ENCODE measurements around the gene CTTNBP2NL.

Gene CTTNBP2NL

DNA sequence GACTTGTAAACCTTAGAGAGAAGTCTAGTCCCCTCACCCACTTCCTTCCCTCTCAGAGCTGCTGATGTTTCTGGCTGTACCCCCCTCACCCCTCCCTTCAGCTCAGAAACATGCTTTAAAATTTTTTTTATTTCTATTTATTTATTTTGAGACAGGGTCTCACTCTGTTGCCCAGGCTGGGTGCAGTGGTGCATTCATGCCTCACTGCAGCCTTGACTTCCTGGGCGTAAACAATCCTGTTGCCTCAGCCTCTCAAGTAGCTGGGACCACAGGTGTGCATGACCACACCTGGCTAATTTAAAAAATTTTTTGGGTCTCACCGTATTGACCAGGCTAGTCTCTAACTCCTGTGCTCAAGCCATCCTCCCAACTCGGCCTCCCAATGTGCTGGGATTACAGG lies 109.9 kb downstream of the CTTNBP2NL start:
- no peak for DNase-seq (ENCODE audit: low read depth in 4 of 4, low spot score in 1 of 4)

DNA sequence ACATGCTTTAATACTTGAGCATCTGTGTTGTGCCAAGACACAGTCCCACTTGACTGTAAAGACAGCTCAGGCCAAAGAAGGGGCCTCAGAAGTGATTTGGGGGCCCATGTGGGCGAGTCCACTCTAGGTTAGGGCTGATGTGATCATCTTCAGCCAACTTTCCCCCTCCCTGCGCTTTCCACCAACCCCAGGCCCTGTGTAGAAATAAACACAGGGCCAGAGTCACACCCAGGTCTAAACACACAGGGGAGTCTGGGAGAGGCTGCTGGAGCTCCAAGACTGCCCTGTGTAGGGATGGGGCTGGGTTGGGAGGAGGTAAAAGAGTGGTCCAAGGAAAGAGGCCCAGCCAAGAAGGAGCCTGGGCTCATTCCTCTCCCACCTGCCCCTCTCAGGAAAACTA lies 110.3 kb downstream of the CTTNBP2NL start:
- no peak for DNase-seq (ENCODE audit: low read depth in 4 of 4, low spot score in 1 of 4)

GRCh38 chr1:112506731-112507130 lies 110.7 kb downstream of the CTTNBP2NL start:
- DNase-seq (ENCODE audit: low read depth in 4 of 4, low spot score in 1 of 4), result no peak

DNA sequence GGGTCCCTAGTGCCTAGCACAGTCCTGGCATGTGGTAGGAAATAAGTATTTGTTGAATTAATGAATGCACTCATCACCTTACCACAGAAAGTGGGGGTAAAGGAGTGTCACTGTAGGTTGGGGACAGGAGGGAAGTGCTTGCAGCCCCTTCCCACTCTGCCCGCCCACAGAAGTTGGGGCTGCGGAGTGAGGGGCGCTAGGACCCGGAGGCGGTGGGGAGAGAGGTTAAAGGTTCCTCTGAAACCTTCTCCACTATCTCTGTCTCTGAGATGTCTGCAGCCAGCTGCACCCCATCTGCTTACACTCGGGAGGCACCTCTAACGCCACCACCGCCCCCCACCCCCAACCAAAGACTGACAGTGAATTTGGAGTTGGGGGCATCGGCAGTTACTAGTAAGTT lies 111.3 kb downstream of the CTTNBP2NL start:
- DNase-seq (ENCODE audit: low read depth in 4 of 4, low spot score in 1 of 4), result no peak

- no peak for DNase-seq (ENCODE audit: low read depth in 4 of 4, low spot score in 1 of 4)
Observed at GRCh38 chr1:112507921-112508277, 111.9 kb downstream of the CTTNBP2NL start.

DNA sequence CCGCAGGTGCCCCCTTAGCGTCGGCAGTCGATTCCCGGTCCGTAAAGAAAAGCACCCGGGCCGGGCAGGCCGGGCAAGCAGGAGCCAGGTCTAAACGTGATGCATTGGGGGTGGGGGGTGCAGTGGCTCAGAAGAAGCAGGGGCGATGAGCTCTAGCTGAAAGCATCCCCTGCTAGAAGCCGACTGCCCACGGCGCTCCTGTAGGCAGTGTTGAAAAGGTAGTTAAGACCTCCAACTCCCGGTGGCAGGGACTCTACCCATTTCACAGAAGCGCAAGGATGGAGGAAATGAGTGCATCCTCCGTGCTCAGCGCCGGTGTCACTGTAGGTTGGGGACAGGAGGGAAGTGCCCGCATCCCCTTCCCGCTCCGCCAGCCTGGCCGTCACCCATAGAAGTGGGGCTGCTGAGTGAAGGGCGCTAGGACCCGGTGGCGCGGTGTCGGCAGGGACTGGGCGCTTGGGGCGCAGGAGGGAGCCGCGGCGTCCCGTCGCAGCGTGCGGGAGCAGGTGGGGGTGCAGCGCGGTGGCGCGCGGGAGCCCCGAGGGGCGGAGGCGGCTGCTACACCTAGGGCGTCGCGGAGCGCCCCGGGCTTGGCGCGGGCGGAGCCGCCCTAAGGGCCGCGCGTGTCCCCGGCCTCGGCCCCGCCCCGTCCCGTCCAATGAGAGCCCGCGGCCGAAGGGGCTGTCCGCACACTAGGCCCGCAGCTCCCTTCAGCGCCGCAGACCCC lies 112.4 kb downstream of the CTTNBP2NL start, which contains the start of gene WNT2B:
Gene WNT2B, plus strand, starts transcription at position 688 of the 727 bp plus-strand sequence. CDS start 298 bp downstream, outside the sequence.
- DNase-seq (ENCODE audit: low read depth in 4 of 4, low spot score in 1 of 4), result peak in 1 of 4 experiments; percentile 30

- no peak for DNase-seq (ENCODE audit: low read depth in 4 of 4, low spot score in 1 of 4)
Observed at GRCh38 chr1:112509005-112509659, 113.1 kb downstream of the CTTNBP2NL start.

DNA sequence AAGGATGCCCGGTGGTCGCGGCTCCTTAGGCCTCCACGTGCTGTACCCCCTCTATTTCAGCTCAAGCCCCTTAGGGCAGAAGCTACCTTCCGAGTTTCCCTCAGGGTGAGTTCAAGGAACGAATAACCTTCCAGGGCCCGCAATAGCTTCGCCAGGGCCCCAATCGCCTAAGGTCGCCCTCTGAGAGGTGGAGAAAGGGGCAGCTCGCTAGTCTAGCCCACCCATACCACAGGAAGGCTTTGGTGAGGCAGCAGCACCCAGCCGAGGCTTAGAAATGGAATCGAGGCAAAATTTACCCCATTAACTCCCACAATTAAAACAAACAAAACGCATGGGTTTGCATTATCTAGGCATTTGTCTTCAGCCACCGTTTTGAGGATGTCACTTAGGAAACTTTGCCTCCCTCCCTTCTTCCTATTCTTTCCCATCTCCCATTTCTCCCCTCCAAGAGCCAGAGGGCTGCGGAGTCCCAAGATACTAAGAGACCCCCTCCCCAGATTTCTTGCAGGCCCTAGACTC lies 113.7 kb downstream of the CTTNBP2NL start:
- DNase-seq (ENCODE audit: low read depth in 4 of 4, low spot score in 1 of 4), result no peak

- no peak for DNase-seq (ENCODE audit: low read depth in 4 of 4, low spot score in 1 of 4)
Observed at GRCh38 chr1:112510340-112510739, 114.3 kb downstream of the CTTNBP2NL start.

Data from stimulated activated CD4-positive, alpha-beta T cell treated with anti-CD3 and anti-CD28 coated beads, Interleukin-1b, Interleukin-23, amount 100 ng/mL, for 24 hours (primary cell).